Stimulated activated CD8-positive, alpha-beta memory T cell treated with anti-CD3 and anti-CD28 coated beads, Interleukin-7, amount 100 ng/mL, for 1 hour (primary cell): ENCODE data around the gene INHA.

Experiments used
- DNase-seq, 2 donors: peaks; one replicate each; pipeline ENCODE4 v3.0.0-alpha.2; 2020; ENCODE audit warnings: low read depth in 2 of 2

Gene INHA

GRCh38 chr2:219574484-219575311, 2.6 kb downstream of the INHA start:
- no peak for DNase-seq

- DNase-seq: no peak
Observed at GRCh38 chr2:219575566-219576504, 3.7 kb downstream of the INHA start.

GRCh38 chr2:219576505-219577388, 4.6 kb downstream of the INHA start:
- DNase-seq: no peak

GRCh38 chr2:219578811-219579613, 6.9 kb downstream of the INHA start:
- no peak for DNase-seq

GRCh38 chr2:219581346-219581745, 9.2 kb downstream of the INHA start:
- DNase-seq: no peak

GRCh38 chr2:219591091-219591490, 19.0 kb downstream of the INHA start:
- no peak for DNase-seq

- no peak for DNase-seq
Observed at GRCh38 chr2:219592736-219593135, 20.6 kb downstream of the INHA start.

GRCh38 chr2:219593154-219593553, 21.0 kb downstream of the INHA start:
- DNase-seq: no peak

- DNase-seq: no peak
Observed at GRCh38 chr2:219595256-219595655, 23.1 kb downstream of the INHA start.

GRCh38 chr2:219596954-219597551, 24.9 kb downstream of the INHA start:
- DNase-seq: no peak

- peak; percentile 78 to 84 for DNase-seq
Observed at GRCh38 chr2:219597552-219598307, 25.6 kb downstream of the INHA start, which contains the start of gene STK11IP. Gene STK11IP (plus strand): TSS chr2:219597857. CDS start chr2:219598120, 263 bp downstream.

- DNase-seq: no peak
Observed at GRCh38 chr2:219598308-219599078, 26.4 kb downstream of the INHA start.

- no peak for DNase-seq
Observed at GRCh38 chr2:219603771-219604170, 31.7 kb downstream of the INHA start.

GRCh38 chr2:219605607-219605954, 33.5 kb downstream of the INHA start:
- no peak for DNase-seq

- DNase-seq: no peak
Observed at GRCh38 chr2:219607931-219608330, 35.8 kb downstream of the INHA start.

- DNase-seq: no peak
Observed at GRCh38 chr2:219608399-219608964, 36.4 kb downstream of the INHA start.

GRCh38 chr2:219609149-219609750, 37.1 kb downstream of the INHA start:
- no peak for DNase-seq

- DNase-seq: no peak
Observed at GRCh38 chr2:219611306-219611705, 39.2 kb downstream of the INHA start.
